HG02763 (cell line): Measurements from ENCODE around the gene BNIP2.
"Not testable (repeated sequence)": the region's sequence is repeated elsewhere in the genome, so short reads cannot be mapped to it uniquely, and the experiment has no call there.

ENCODE experiments used
- ATAC-seq: cut with Tn5 transposase; IDR thresholded peaks from one replicate; pipeline ENCODE4 v1.9.1; 2021; ENCODE audit warnings: mild to moderate bottlenecking, moderate library complexity; ENCODE audit not compliant: unreplicated experiment

Gene BNIP2

GRCh38 chr15:59688782-59689625 is at the start of gene BNIP2:
Gene BNIP2, minus strand, starts transcription at chr15:59689320. Its CDS starts 6,863 bp downstream, at chr15:59682457.
- ATAC-seq, result peak; percentile 91

- ATAC-seq, result no peak
These were observed 49.6 kb upstream of the BNIP2 start for GRCh38 chr15:59738676-59739075.

DNA sequence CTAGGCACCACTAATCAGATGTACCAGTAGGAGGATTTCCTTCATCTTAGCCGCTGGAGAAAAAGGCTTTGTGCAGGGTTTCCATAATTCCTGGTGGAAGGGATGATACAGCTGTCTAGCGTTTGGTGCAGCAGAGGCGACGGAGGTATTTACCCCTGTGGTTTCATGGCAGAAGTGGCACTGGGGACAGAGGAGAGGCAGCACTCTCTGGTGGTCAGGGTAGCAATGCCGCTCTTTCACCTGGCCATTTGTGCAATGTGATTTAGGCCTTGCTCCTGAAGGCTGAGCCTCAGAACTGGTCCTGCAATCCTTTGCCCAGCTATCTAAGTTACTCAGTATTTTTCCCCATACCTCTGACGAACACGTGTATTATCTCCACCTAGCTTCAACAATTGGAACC is 47.1 kb upstream of the BNIP2 start:
- no peak for ATAC-seq

GRCh38 chr15:59725151-59725486 is 36.0 kb upstream of the BNIP2 start:
- no peak for ATAC-seq

DNA sequence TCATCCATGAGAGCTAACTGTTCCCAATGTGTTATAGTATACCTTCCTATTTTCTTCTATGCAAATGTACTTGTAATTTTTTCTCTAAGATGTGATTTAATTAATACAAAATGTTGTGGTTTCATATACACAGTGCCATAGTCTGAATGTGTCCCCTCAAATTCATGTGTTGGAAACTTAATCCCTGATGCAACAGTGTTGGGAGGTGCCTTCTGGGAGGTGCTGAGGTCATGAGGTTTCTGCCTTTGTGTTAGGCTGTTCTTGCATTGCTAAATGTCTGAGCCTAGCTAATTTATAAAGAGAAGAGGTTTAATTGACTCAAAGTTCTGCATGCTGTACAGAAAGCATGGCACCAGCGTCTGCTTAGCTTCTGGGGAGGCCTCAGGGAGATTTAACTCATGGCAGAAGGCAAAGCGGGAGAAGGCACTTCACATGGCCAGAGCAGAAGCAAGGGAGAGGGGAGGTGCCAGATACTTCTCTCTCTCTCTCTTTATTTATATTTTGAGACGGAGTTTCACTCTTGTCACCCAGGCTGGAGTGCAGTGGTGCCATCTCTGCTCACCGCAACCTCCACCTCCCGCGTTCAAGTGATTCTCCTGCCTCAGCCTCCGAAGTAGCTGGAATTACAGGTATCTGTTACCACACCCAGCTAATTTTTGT is 34.7 kb upstream of the BNIP2 start:
- ATAC-seq, result no peak

DNA sequence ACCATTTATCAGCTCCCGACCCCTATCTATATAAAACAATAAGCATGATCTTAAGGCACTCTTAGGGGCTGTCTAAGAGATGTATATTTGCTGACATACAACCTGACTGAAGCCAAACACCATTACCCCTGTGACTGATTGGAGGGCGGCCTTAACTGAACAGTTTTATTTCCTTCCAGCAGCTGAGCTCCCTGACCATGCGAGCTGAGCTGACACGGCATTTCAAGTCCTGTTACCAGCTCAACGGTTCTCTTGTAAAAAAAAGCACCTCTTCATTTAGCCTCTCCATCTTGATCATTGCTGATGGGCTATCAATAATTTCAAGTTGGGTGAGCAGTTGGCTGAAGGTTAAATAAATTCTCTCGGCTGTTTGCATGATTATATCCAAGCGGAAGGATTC is 33.4 kb upstream of the BNIP2 start:
- no peak for ATAC-seq

GRCh38 chr15:59722037-59722436 is 32.9 kb upstream of the BNIP2 start:
- ATAC-seq, result no peak

GRCh38 chr15:59721411-59721810 is 32.3 kb upstream of the BNIP2 start:
- ATAC-seq, result no peak

- ATAC-seq, result no peak
These were observed 24.1 kb upstream of the BNIP2 start for GRCh38 chr15:59713177-59713576.

DNA sequence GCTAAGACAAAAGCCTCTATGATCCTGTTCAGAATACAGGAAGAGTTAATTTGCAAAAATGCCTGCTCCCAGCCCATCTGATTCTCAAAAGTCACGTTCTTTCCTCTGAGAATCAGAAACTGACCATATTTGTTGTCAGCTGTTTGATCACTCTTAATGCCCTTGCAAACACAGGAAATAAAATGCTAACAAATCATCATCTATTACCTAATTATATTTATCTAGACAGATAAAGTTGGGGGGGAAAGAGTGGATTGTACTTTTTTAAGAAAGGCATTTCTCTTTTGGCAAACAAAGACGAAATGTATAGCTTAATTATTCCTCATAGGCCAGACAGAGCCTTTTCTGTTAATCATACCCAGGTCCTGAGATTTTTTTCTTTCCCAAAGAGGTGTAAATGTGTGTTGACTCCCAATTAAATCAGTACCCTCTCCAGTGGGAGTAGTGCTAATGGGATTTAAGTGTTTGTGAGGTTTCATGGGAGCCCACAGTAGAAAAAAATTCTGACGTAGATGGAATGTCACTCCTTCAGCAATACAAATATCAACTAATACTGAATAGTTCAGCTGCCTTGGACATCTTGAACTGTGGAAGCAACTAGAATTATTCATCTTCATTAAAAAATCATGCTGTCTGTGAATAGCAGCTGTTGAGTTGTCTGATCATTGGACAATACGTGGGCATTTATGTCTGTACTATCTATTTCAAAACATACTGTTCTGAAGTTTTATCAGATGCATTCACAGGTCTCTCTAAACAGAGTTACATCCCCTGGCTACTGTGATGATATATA is 22.5 kb upstream of the BNIP2 start:
- no peak for ATAC-seq

DNA sequence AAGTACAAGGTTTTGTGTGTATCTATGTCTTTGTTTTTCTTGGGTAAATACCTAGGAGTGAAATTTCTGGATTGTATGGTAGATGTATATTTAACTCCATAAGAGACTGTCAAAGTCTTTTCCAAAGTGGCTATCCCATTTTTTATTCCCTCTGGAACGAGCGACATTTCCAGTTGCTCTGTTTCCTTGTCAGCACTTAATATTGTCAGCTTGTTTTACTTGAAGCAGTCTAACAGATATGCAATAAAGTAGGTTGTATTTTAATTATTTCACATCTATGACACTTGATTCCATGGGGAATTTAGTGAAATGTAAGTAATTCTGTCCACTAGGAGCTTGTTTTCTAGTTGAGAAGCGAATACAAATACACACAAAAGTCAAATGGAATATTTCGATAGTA is 18.5 kb upstream of the BNIP2 start:
- ATAC-seq, result no peak

GRCh38 chr15:59703979-59704796 is 15.1 kb upstream of the BNIP2 start:
- ATAC-seq, result no peak

GRCh38 chr15:59702351-59702750 is 13.2 kb upstream of the BNIP2 start:
- ATAC-seq, result no peak

- no peak for ATAC-seq
These were observed 12.8 kb upstream of the BNIP2 start for GRCh38 chr15:59701880-59702279.

DNA sequence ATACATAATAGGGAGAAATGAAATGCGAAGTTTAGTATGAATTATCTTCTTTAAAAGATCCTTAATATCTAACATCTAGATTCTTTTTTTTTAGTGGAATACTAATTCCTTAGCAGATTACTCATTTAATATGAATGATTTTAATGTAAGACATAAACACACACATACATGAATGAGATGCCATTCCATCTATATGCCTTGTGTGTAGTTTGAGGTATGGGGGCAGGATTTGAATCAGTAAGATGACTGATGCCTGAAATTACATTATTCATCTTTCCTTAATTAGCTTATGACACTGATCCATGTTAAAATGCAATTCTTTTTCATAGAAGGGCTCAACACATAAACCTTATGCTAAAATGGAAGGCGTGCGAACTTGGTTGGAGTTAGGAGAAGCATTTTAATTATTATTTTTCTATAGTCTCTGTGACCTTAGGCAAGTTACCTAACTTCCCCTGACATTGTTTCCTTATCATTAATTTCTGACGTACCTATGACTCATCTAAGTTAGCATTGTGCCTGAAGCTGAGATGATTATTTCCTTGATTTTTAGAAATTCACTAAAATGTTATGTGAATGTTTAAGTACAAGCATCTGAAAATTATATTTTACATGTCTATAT is 10.8 kb upstream of the BNIP2 start:
- ATAC-seq, result no peak

DNA sequence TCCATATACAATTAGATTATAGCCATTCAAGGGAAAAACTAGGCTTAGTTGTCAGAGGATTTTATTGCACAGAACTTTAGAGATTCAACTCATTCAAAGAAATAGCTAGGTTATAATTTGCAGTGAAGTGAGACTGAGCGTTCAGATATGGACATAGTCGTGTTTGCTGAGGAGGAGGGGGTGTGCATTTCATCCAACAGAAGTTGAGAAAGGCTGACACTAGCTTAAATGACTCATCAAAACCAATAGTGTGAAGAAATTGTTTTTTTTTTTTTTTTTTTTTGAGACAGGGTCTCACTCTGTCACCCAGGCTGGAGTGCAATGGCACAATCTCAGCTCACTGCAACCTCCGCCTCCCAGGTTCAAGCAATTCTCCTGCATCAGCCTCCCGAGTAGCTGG is 8.9 kb upstream of the BNIP2 start:
- not testable (repeated sequence) for ATAC-seq

GRCh38 chr15:59696332-59696731 is 7.2 kb upstream of the BNIP2 start:
- ATAC-seq, result no peak

DNA sequence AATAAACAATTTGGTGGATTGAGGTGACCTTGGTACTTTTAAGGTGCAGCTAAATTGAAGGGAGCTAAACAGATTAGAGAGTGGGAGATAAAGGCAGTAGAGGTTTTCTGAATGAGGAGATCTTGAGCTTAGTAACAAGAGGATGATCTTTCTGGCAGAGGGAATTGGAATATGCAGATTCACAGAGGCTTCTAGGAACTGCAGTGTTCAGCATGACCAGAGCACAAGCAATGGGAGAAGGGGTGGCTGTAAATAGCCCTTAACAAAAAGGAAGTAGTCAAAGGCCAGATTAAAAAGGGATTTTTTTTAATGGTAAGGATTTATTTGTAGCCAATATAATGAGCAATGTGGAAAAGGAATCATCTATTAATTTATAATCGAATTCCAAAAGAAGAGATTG is 5.7 kb upstream of the BNIP2 start:
- no peak for ATAC-seq

- ATAC-seq, result no peak
These were observed 2.2 kb upstream of the BNIP2 start for GRCh38 chr15:59691194-59691805.

- ATAC-seq, result no peak
These were observed 611 bp upstream of the BNIP2 start for GRCh38 chr15:59689626-59690236.
